ENCODE data around the gene ANKRD39.

DNA sequence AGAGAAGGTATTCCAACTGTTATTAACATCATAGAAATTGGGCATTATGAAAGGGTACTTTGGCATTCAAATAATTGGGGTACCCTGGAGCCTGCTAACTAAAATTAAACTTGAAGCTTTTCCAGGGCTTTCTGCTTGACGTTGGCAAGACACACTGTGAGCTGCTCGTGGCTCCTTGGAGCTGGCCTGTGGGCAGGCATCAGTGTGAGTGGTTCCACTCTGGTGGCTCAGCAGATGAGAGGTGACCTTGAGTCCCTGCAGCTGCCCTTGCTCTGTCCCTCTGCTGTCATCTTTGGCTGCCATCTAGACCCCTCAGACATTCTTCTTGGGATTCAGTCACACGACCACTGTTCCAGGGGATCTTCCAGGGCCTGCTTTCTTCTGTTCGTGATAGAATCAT, 35.0 kb downstream of the ANKRD39 start:
- TF ChIP-seq, protein P1, sequence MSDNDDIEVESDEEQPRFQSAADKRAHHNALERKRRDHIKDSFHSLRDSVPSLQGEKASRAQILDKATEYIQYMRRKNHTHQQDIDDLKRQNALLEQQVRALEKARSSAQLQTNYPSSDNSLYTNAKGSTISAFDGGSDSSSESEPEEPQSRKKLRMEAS (IDR thresholded peaks at IDR 0.05): no peak
- TF ChIP-seq, protein P2, sequence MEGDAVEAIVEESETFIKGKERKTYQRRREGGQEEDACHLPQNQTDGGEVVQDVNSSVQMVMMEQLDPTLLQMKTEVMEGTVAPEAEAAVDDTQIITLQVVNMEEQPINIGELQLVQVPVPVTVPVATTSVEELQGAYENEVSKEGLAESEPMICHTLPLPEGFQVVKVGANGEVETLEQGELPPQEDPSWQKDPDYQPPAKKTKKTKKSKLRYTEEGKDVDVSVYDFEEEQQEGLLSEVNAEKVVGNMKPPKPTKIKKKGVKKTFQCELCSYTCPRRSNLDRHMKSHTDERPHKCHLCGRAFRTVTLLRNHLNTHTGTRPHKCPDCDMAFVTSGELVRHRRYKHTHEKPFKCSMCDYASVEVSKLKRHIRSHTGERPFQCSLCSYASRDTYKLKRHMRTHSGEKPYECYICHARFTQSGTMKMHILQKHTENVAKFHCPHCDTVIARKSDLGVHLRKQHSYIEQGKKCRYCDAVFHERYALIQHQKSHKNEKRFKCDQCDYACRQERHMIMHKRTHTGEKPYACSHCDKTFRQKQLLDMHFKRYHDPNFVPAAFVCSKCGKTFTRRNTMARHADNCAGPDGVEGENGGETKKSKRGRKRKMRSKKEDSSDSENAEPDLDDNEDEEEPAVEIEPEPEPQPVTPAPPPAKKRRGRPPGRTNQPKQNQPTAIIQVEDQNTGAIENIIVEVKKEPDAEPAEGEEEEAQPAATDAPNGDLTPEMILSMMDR (IDR thresholded peaks at IDR 0.05; ENCODE audit: low read depth, low read length, missing input control): no peak
- TF ChIP-seq, protein P3, sequence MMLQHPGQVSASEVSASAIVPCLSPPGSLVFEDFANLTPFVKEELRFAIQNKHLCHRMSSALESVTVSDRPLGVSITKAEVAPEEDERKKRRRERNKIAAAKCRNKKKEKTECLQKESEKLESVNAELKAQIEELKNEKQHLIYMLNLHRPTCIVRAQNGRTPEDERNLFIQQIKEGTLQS (IDR thresholded peaks at IDR 0.05): no peak
- no peak for TF ChIP-seq YY1 (IDR thresholded peaks at IDR 0.05)
